PC-3 (cell line): Measurements from ENCODE around the gene VPS41. TPM values are rescaled to one million over a fixed set of nuclear protein-coding genes. Genes with fewer than 3 reads are reported as not detected.
"Not testable (repeated sequence)": the region's sequence is repeated elsewhere in the genome, so short reads cannot be mapped to it uniquely, and the experiment has no call there.

ENCODE experiments used
- ATAC-seq: fragments of 200-7000 bp; cut with Tn5 transposase; 2 replicates; pipeline ENCODE4 v1.9.1; 2020; ENCODE audit warnings: mild to moderate bottlenecking, moderate library complexity
- BruUV-seq: library from RNA; stranded (reverse); fragments of 400-500 nt; replicated peaks from 2 replicates; lab custom pipeline; 2021; lab: Mats Ljungman, UMichigan
- CTCF ChIA-PET: fragments of 300-600 bp; sonication (Branson Sonifier 250); formaldehyde crosslinking; loops from one replicate; lab custom pipeline; 2022; ENCODE audit warnings: antibody characterized with exemption; lab: Charles Lee
- POLR2A ChIA-PET: fragments of 300-600 bp; sonication (Branson Sonifier 250); formaldehyde crosslinking; loops from one replicate; lab custom pipeline; 2022; ENCODE audit warnings: antibody characterized with exemption; ENCODE audit not compliant: unreplicated experiment; lab: Charles Lee
- DNase-seq: peaks from one replicate; pipeline ENCODE4 v3.0.0-alpha.2; 2015
- H2AFZ ChIP-seq: fragments of 300-600 bp; sonication (generic); 2 replicates; pipeline ENCODE4 v1.6.0; 2016; ENCODE audit warnings: antibody characterized with exemption, low read length
- H3F3A ChIP-seq: fragments of 300-600 bp; sonication (generic); one replicate; pipeline ENCODE4 v1.6.0; 2017; ENCODE audit warnings: antibody characterized with exemption, low read length, control low read depth, mild to moderate bottlenecking; ENCODE audit not compliant: unreplicated experiment
- H3K27ac ChIP-seq: fragments of 300-600 bp; sonication (generic); 2 replicates; pipeline ENCODE4 v1.5.1; 2016; ENCODE audit warnings: mild to moderate bottlenecking, low read length
- H3K27me3 ChIP-seq: fragments of 300-600 bp; sonication (generic); 2 replicates; pipeline ENCODE4 v1.6.1; 2016; ENCODE audit warnings: low read length, mixed read lengths
- H3K36me3 ChIP-seq: fragments of 300-600 bp; sonication (generic); 2 replicates; pipeline ENCODE4 v1.6.1; 2016; ENCODE audit warnings: low read depth, mixed run types, low read length, mixed read lengths
- H3K4me1 ChIP-seq: fragments of 300-600 bp; sonication (generic); 2 replicates; pipeline ENCODE4 v1.5.1; 2016; ENCODE audit warnings: low read length; ENCODE audit not compliant: insufficient read depth
- H3K4me2 ChIP-seq: fragments of 300-600 bp; sonication (generic); 2 replicates; pipeline ENCODE4 v1.6.0; 2016; ENCODE audit warnings: low read length
- H3K4me3 ChIP-seq: fragments of 300-600 bp; sonication (generic); 2 replicates; pipeline ENCODE4 v1.5.1; 2016; ENCODE audit warnings: mild to moderate bottlenecking, low read length, mixed read lengths
- H3K79me2 ChIP-seq: fragments of 300-600 bp; sonication (generic); 2 replicates; pipeline ENCODE4 v1.6.1; 2017; ENCODE audit warnings: low read length, mixed read lengths
- H3K9ac ChIP-seq: fragments of 300-600 bp; sonication (generic); 2 replicates; pipeline ENCODE4 v1.6.0; 2016; ENCODE audit warnings: mild to moderate bottlenecking, low read length
- H3K9me2 ChIP-seq: fragments of 300-600 bp; sonication (generic); replicated peaks from 2 replicates; pipeline ENCODE4 v1.6.1; 2016; ENCODE audit warnings: mixed run types, low read length, mixed read lengths
- H3K9me3 ChIP-seq: fragments of 300-600 bp; sonication (generic); 2 replicates; pipeline ENCODE4 v1.6.1; 2016; ENCODE audit warnings: low read length, mixed read lengths
- H4K20me1 ChIP-seq: fragments of 300-600 bp; sonication (generic); 2 replicates; pipeline ENCODE4 v1.6.1; 2016; ENCODE audit warnings: low read length, mixed read lengths
- CTCF ChIP-seq: fragments of 300-600 bp; sonication (generic); conservative IDR thresholded peaks from 2 replicates; pipeline ENCODE4 v1.5.1; 2017; ENCODE audit warnings: antibody characterized with exemption, low read depth, mild to moderate bottlenecking, low read length
- EZH2 ChIP-seq: fragments of 300-600 bp; sonication (generic); IDR thresholded peaks from one replicate; pipeline ENCODE4 v1.6.1; 2017; ENCODE audit warnings: antibody characterized with exemption, mild to moderate bottlenecking, low read length; ENCODE audit not compliant: unreplicated experiment
- EZH2phosphoT487 ChIP-seq: fragments of 300-600 bp; sonication (generic); IDR thresholded peaks from 2 replicates; pipeline ENCODE4 v1.6.1; 2018; ENCODE audit warnings: mild to moderate bottlenecking, antibody characterized with exemption, low read length, borderline replicate concordance
- intact Hi-C: fragments of 100-400 bp; cut with micrococcal nuclease; formaldehyde crosslinking; loops from 2 replicates; pipeline ENCODE4 v1.9.0; 2023
- total RNA-seq: library from RNA; depleted of rRNA; stranded (reverse); fragments of >200 nt; gene quantifications from 2 replicates; pipeline ENCODE4 v1.2.3, GENCODE V29; 2014

The VPS41 gene
- total RNA-seq, 1 experiment from 2014 or later: 35.2 TPM

- Histone ChIP-seq H3K4me2 (no peak overlapping the region), H3F3A (no peaks in the 10 kb centered on the region), H2AFZ (no peak overlapping the region), H3K9me2 (no peaks in the 10 kb centered on the region), H3K4me1 (peaks cover 14% of the 10 kb centered on the region), H3K27ac (peak overlapping the region; percentile 39), H3K4me3 (no peak overlapping the region), H3K9me3 (no peaks in the 10 kb centered on the region), H3K36me3 (no peaks in the 10 kb centered on the region), H3K79me2 (no peaks in the 10 kb centered on the region), H3K27me3 (no peaks in the 10 kb centered on the region), H4K20me1 (no peaks in the 10 kb centered on the region), H3K9ac (no peak overlapping the region)
- BruUV-seq: no TSS peak
- POLR2A ChIA-PET: interaction anchor here (0.5 kb wide), 1 partner anchor 157 kb away, joined by 3 read pairs; no protein-coding TSS in a partner anchor
- no peak for TF ChIP-seq EZH2
- no peak for TF ChIP-seq EZH2phosphoT487
- no peak for TF ChIP-seq CTCF
- intact Hi-C loops: no loop called here
- ATAC-seq (peak; percentile 99), DNase-seq (peak; percentile 53)
- CTCF ChIA-PET: no interaction called here
These were observed 50.6 kb downstream of the VPS41 start for GRCh38 chr7:38858259-38858884.

GRCh38 chr7:38855867-38856266, 53.1 kb downstream of the VPS41 start:
- H3K4me2 ChIP-seq: no peak overlapping the region
- ChIA-PET POLR2A (no interaction called here), CTCF (no interaction called here)
- H4K20me1 ChIP-seq: no peaks in the 10 kb centered on the region
- H3K9me2 ChIP-seq: no peaks in the 10 kb centered on the region
- ATAC-seq: no peak
- H3K27me3 ChIP-seq: no peaks in the 10 kb centered on the region
- DNase-seq: no peak
- intact Hi-C loops: no loop called here
- H3K27ac ChIP-seq: no peak overlapping the region
- no peaks in the 10 kb centered on the region for H3K36me3 ChIP-seq
- no TSS peak for BruUV-seq
- no peaks in the 10 kb centered on the region for H3F3A ChIP-seq
- no peaks in the 10 kb centered on the region for H3K9me3 ChIP-seq
- H3K79me2 ChIP-seq: no peaks in the 10 kb centered on the region
- H3K4me3 ChIP-seq: no peak overlapping the region
- H3K4me1 ChIP-seq: peaks cover 8% of the 10 kb centered on the region
- TF ChIP-seq EZH2 (no peak), EZH2phosphoT487 (no peak), CTCF (no peak)
- no peak overlapping the region for H2AFZ ChIP-seq
- no peak overlapping the region for H3K9ac ChIP-seq

DNA sequence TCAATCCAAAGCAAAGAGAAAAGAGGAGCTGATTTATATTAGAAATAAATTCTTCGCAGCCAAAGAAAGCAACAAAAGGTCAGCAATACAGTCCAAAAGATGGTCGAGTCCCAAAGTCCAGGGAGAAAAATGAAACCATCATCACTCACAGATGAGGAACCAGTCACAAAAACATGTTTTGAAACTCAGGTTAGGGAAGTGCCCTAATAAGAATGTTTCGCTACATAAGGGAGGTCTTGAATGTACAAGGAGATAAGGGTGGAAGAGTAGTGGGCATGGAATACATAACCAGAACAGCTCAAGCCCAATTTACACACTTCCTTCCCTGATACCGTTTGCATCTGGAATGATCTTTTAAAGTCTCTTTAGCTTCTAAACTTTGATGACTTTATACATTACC, 53.6 kb downstream of the VPS41 start:
- Histone ChIP-seq H3K4me3 (no peak overlapping the region), H3K9me2 (no peaks in the 10 kb centered on the region)

DNA sequence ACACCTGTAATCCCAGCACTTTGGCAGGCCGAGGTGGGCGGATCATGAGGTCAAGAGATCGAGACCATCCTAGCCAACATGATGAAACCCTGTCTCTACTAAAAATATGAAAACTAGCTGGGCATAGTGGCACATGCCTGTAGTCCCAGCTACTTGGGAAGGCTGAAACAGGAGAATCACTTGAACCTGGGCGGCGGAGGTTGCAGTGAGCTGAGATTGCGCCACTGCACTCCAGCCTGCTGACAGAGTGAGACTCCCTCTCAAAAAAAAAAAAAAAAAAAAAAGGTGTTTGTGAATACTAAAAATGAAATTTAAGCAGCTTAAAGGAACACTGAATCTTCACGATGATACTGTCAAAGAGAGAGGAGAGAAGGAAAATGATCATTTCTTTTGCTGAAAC, 54.0 kb downstream of the VPS41 start:
- H2AFZ ChIP-seq, CTCF ChIA-PET, H3K9me3 ChIP-seq, POLR2A ChIA-PET, DNase-seq, BruUV-seq, H3K4me1 ChIP-seq, H3K4me2 ChIP-seq, H3K9ac ChIP-seq, intact Hi-C loops, ATAC-seq, H3K27me3 ChIP-seq, H3K9me2 ChIP-seq, H3K4me3 ChIP-seq, H3K27ac ChIP-seq, H3K79me2 ChIP-seq, H3K36me3 ChIP-seq, H4K20me1 ChIP-seq, H3F3A ChIP-seq: not testable (repeated sequence)

More for the DNA sequence above, 53.6 kb downstream of the VPS41 start:
- Histone ChIP-seq H3K36me3 (no peaks in the 10 kb centered on the region), H3K4me1 (peaks cover 8% of the 10 kb centered on the region), H3K4me2 (no peak overlapping the region), H3K79me2 (no peaks in the 10 kb centered on the region), H3K9ac (no peak overlapping the region), H3F3A (no peaks in the 10 kb centered on the region), H4K20me1 (no peaks in the 10 kb centered on the region), H3K27me3 (no peaks in the 10 kb centered on the region), H3K27ac (no peak overlapping the region), H3K9me3 (no peaks in the 10 kb centered on the region), H2AFZ (no peak overlapping the region)
- ATAC-seq (no peak), DNase-seq (no peak)
- TF ChIP-seq EZH2phosphoT487: no peak
- no peak for TF ChIP-seq EZH2
- no peak for TF ChIP-seq CTCF
- intact Hi-C loops: no loop called here
- no TSS peak for BruUV-seq
- POLR2A ChIA-PET: no interaction called here
- CTCF ChIA-PET: no interaction called here
